ENCODE results near the gene STARD13. TPM values are rescaled to one million over a fixed set of nuclear protein-coding genes. Genes with fewer than 3 reads are reported as not detected.
A peak's percentile ranks its signal among the peaks of the same experiment; 100 is the strongest.

Gene STARD13
- total RNA-seq, 2 donors from 2014 or later, result 27.4 to 31.1 TPM

DNA sequence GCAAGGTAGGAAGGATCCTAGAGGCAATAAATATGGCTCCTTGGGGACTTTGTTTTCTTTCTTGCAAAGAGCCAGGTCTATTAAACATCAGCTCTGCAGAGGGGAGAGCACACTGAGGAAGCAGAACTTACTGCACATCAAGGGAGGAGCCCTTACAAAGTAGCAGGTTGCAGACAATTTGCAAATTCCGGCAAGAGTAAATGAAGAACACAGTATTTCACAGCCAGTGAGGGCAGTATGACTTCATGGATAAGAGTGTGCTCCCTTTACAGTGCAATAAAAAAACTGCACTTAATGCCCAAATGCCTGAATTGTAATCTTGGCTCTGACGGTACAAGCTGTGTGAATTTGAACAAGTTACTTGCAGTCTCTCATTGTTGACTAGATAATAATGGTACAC, 75.5 kb downstream of the STARD13 start:
- no peak for TF ChIP-seq POLR2AphosphoS5 (IDR thresholded peaks at IDR 0.05)
- no peak for TF ChIP-seq POLR2A (IDR thresholded peaks at IDR 0.05)
- no peak for TF ChIP-seq CTCF (IDR thresholded peaks at IDR 0.05)
- Histone ChIP-seq H3K4me1 (replicated peaks) (no peaks in the 10 kb centered on the region), H3K27me3 (replicated peaks; ENCODE audit: insufficient read depth) (no peaks in the 10 kb centered on the region), H3K36me3 (no peaks in the 10 kb centered on the region), H3K4me3 (no peak overlapping the region), H3K9me3 (no peaks in the 10 kb centered on the region), H3K27ac (no peak overlapping the region)
- DNase-seq (ENCODE audit: low spot score), result no peak
- intact Hi-C loops (cut with DNase I), result no loop called here
- 47% methylated on average over 2 of the region's 2 CpGs for WGBS

DNA sequence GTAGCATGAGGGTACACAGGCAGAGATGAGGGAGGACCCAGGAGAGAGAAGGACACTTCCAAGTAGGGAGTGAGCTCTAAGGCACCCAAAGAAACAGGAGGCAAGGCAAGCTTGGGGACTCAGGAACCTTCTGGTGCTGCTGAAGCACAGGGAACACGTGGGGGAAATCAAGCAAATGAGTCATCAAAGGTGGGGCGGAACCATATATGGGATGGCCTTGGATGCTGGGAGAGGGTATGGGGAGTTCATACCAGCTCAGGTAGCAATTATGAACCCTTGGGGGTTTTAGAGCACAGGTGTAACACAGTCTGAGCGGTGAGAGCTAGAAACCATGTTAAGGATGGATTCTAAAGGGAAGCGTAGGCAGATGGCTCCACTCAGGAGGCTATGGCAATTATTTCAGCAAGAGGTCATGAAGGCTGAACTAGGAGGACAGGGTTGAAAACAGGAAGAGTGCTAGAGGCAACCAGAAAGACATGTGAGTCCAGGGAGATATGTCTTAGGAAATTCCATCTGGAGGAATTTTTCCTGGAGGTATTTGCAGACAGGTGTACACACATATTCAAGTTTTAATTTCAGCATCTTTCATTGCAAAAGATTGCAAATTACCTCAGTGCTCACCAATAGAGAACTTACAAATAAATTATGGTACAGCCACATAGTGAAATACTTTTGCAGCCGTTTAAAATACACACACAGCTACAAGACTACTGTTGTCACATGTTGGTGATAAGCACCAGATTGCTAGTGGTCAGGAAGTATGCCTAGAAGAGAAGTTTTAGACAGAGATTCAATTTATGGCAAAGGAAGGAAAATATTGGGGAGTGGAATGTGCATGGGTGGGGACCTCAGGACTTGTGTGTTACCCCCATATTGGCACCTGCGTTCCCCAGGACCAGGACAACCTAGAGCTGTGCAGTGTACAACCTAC, 77.0 kb downstream of the STARD13 start:
- H3K27me3 ChIP-seq (replicated peaks; ENCODE audit: insufficient read depth), result no peaks in the 10 kb centered on the region
- no peak overlapping the region for H3K4me3 ChIP-seq
- WGBS, result 75% methylated on average over 6 of the region's 6 CpGs
- no peaks in the 10 kb centered on the region for H3K36me3 ChIP-seq
- intact Hi-C loops (cut with DNase I), result loop anchor here (5.0 to 10.0 kb wide), 2 partner anchors 79 to 194 kb away; partner anchors contain the start of genes KL and STARD13
- H3K4me1 ChIP-seq (replicated peaks), result no peaks in the 10 kb centered on the region
- no peaks in the 10 kb centered on the region for H3K9me3 ChIP-seq
- TF ChIP-seq POLR2A (IDR thresholded peaks at IDR 0.05), result no peak
- H3K27ac ChIP-seq, result peak overlapping the region; percentile 55
- DNase-seq (ENCODE audit: low spot score), result no peak

DNA sequence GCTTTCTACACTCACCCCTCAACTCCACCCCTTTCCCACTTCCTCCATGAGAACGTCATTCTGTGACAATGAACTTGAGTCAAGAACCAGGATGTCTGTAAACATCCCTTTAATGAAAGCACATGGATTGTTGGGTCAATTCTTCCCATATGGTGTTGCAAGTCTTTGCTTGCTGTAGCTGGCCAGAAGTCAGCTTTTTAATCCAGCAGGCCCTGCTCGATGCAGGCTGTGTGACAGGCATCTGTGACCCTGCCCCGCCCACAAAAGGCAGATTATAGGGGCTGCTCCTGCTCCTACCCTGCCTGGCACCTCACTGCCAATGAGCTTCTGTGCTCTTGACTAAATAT, 78.0 kb downstream of the STARD13 start:
- Histone ChIP-seq H3K36me3 (no peaks in the 10 kb centered on the region), H3K27me3 (replicated peaks; ENCODE audit: insufficient read depth) (no peaks in the 10 kb centered on the region), H3K4me1 (replicated peaks) (no peaks in the 10 kb centered on the region), H3K4me3 (no peak overlapping the region), H3K9me3 (no peaks in the 10 kb centered on the region), H3K27ac (peak overlapping the region; percentile 55)
- 15% methylated on average over 3 of the region's 3 CpGs for WGBS
- intact Hi-C loops (cut with DNase I), result loop anchor here (5.0 to 10.0 kb wide), 2 partner anchors 80 to 193 kb away; partner anchors contain the start of genes KL and STARD13
- DNase-seq (ENCODE audit: low spot score), result peak; percentile 58
- TF ChIP-seq POLR2AphosphoS5 (IDR thresholded peaks at IDR 0.05) (peak; percentile 87), POLR2A (IDR thresholded peaks at IDR 0.05) (no peak)

- H3K4me1 ChIP-seq (replicated peaks), result no peaks in the 10 kb centered on the region
- TF ChIP-seq POLR2AphosphoS5 (IDR thresholded peaks at IDR 0.05) (no peak), CTCF (IDR thresholded peaks at IDR 0.05) (no peak), POLR2A (IDR thresholded peaks at IDR 0.05) (no peak)
- WGBS, result 42% methylated on average over 5 of the region's 5 CpGs
- no peak overlapping the region for H3K4me3 ChIP-seq
- no peaks in the 10 kb centered on the region for H3K27me3 ChIP-seq (replicated peaks; ENCODE audit: insufficient read depth)
- no peaks in the 10 kb centered on the region for H3K36me3 ChIP-seq
- intact Hi-C loops (cut with DNase I), result loop anchor here (5.0 to 10.0 kb wide), 2 partner anchors 80 to 192 kb away; partner anchors contain the start of genes KL and STARD13
- no peak for DNase-seq (ENCODE audit: low spot score)
- no peaks in the 10 kb centered on the region for H3K9me3 ChIP-seq
- peak overlapping the region; percentile 55 for H3K27ac ChIP-seq
These were observed 78.5 kb downstream of the STARD13 start for GRCh38 chr13:33206945-33207614.

GRCh38 chr13:33206425-33206824, 79.1 kb downstream of the STARD13 start:
- 73% methylated on average over 3 of the region's 3 CpGs for WGBS
- intact Hi-C loops (cut with DNase I), result loop anchor here (5.0 to 10.0 kb wide), 2 partner anchors 81 to 192 kb away; partner anchors contain the start of genes KL and STARD13
- TF ChIP-seq POLR2A (IDR thresholded peaks at IDR 0.05) (no peak), POLR2AphosphoS5 (IDR thresholded peaks at IDR 0.05) (no peak), CTCF (IDR thresholded peaks at IDR 0.05) (no peak)
- no peak overlapping the region for H3K4me3 ChIP-seq
- no peaks in the 10 kb centered on the region for H3K36me3 ChIP-seq
- DNase-seq (ENCODE audit: low spot score), result no peak
- H3K4me1 ChIP-seq (replicated peaks), result no peaks in the 10 kb centered on the region
- H3K27me3 ChIP-seq (replicated peaks; ENCODE audit: insufficient read depth), result no peaks in the 10 kb centered on the region
- peak overlapping the region; percentile 55 for H3K27ac ChIP-seq
- H3K9me3 ChIP-seq, result no peaks in the 10 kb centered on the region
